SK-N-MC (cell line): Measurements from ENCODE around the gene ADRB2.

Experiments used
- EZH2 ChIP-seq: fragments of 200-600 bp; sonication (generic); IDR thresholded peaks from one replicate; pipeline ENCODE4 v1.6.1; 2017; ENCODE audit warnings: antibody characterized with exemption
- POLR2AphosphoS5 ChIP-seq: IDR thresholded peaks from 2 replicates; pipeline ENCODE4 v1.6.1; 2012; ENCODE audit warnings: mild to moderate bottlenecking, low read depth, low read length, borderline replicate concordance

DNA sequence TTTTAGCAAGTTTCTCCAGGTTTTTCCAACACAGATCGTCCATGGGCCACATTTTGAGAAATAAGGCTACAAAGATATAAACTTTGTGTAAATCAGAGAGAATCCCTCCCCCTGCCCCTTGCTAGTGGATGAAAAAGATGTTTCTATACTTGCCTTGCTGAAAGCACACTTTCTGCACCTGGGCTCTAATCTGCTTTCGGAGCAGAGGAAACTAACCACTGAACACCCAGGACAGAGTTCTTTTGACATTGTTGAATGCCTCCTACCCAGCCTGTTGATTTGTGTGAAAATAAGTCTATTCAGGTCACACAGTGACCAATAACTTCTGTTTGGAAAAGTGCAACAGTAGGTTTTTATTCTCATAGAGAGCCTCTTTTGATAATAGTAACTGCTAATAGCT is 7.5 kb downstream of the ADRB2 start:
- TF ChIP-seq EZH2: no peak
- no peak for TF ChIP-seq POLR2AphosphoS5
